GM23338 (cell line): Measurements from ENCODE around the gene RNF207. TPM values are rescaled to one million over a fixed set of nuclear protein-coding genes. Genes with fewer than 3 reads are reported as not detected.

ENCODE experiments used
- ATAC-seq: fragments of 200-7000 bp; cut with Tn5 transposase; 3 replicates; pipeline ENCODE4 v1.9.1; 2020
- DNase-seq: peaks from one replicate; pipeline ENCODE4 v3.0.0-alpha.2; 2015; ENCODE audit warnings: low spot score
- H2AFZ ChIP-seq: fragments of 200-600 bp; sonication (generic); 2 replicates; pipeline ENCODE4 v1.8.0; 2016; ENCODE audit warnings: antibody characterized with exemption, mild to moderate bottlenecking, moderate library complexity
- H3F3A ChIP-seq: fragments of 200-600 bp; sonication (generic); replicated peaks from 2 replicates; pipeline ENCODE4 v1.8.0; 2017; ENCODE audit warnings: antibody characterized with exemption, mixed run types, low read depth
- H3K27ac ChIP-seq: fragments of 200-600 bp; sonication (generic); 2 replicates; pipeline ENCODE4 v1.6.1; 2016; ENCODE audit warnings: low read depth
- H3K27me3 ChIP-seq: fragments of 200-600 bp; sonication (generic); 2 replicates; pipeline ENCODE4 v1.8.0; 2016; ENCODE audit warnings: mild to moderate bottlenecking, mixed run types, moderate library complexity; ENCODE audit not compliant: insufficient read depth
- H3K36me3 ChIP-seq: fragments of 200-600 bp; sonication (generic); 2 replicates; pipeline ENCODE4 v1.8.0; 2016; ENCODE audit warnings: mild to moderate bottlenecking; ENCODE audit not compliant: insufficient read depth
- H3K4me1 ChIP-seq: fragments of 200-600 bp; sonication (generic); 2 replicates; pipeline ENCODE4 v1.8.0; 2016; ENCODE audit warnings: mild to moderate bottlenecking, moderate library complexity; ENCODE audit not compliant: insufficient read depth
- H3K4me2 ChIP-seq: fragments of 200-600 bp; sonication (generic); 2 replicates; pipeline ENCODE4 v1.7.1; 2017; ENCODE audit warnings: mixed run types
- H3K4me3 ChIP-seq: fragments of 200-600 bp; sonication (generic); 2 replicates; pipeline ENCODE4 v1.6.1; 2016; ENCODE audit warnings: mixed run types
- H3K79me2 ChIP-seq: fragments of 200-600 bp; sonication (generic); replicated peaks from 2 replicates; pipeline ENCODE4 v1.8.0; 2017; ENCODE audit warnings: mild to moderate bottlenecking; ENCODE audit not compliant: insufficient read depth
- H3K9me2 ChIP-seq: fragments of 200-600 bp; sonication (generic); 2 replicates; pipeline ENCODE4 v1.8.0; 2017; ENCODE audit not compliant: insufficient read depth
- H4K20me1 ChIP-seq: fragments of 200-600 bp; sonication (generic); replicated peaks from 2 replicates; pipeline ENCODE4 v1.8.0; 2017; ENCODE audit warnings: mild to moderate bottlenecking; ENCODE audit not compliant: insufficient read depth
- H3K27ac Mint-ChIP-seq: 2 replicates; pipeline ENCODE4 v1.8.0; 2020; ENCODE audit warnings: inconsistent platforms, mild to moderate bottlenecking, moderate library complexity, mixed read lengths
- H3K27me3 Mint-ChIP-seq: 3 replicates; pipeline ENCODE4 v1.8.0; 2022; ENCODE audit warnings: low read depth, mild to moderate bottlenecking, moderate library complexity, mixed read lengths, inconsistent platforms; ENCODE audit not compliant: insufficient read depth, poor library complexity
- H3K36me3 Mint-ChIP-seq: 3 replicates; pipeline ENCODE4 v1.8.0; 2021; ENCODE audit warnings: low read depth, mild to moderate bottlenecking, inconsistent platforms, moderate library complexity, mixed read lengths
- H3K4me1 Mint-ChIP-seq: 3 replicates; pipeline ENCODE4 v1.8.0; 2020; ENCODE audit warnings: mild to moderate bottlenecking, inconsistent platforms, mixed read lengths
- H3K4me3 Mint-ChIP-seq: 3 replicates; pipeline ENCODE4 v1.8.0; 2021; ENCODE audit warnings: moderate library complexity, mild to moderate bottlenecking, inconsistent platforms, mixed read lengths
- H3K9me3 Mint-ChIP-seq: 3 replicates; pipeline ENCODE4 v1.8.0; 2020; ENCODE audit warnings: moderate library complexity, mild to moderate bottlenecking, inconsistent platforms, mixed read lengths
- CREB1 ChIP-seq: fragments of 250-450 bp; sonication (Bioruptor Pico); IDR thresholded peaks from 2 replicates; pipeline ENCODE4 v1.5.0; 2020; ENCODE audit warnings: low read depth, mild to moderate bottlenecking, moderate library complexity
- CTCF ChIP-seq, 2 experiments: fragments of 200-600 bp in 1 of 2; sonication (generic) in 1 of 2; conservative IDR thresholded peaks; 2 replicates each; pipeline versions ENCODE4 v1.5.1 to v1.6.1; 2016 to 2017; ENCODE audit warnings: antibody characterized with exemption in 2 of 2, low read depth in 2 of 2, mild to moderate bottlenecking in 2 of 2, moderate library complexity in 1 of 2
- EZH2 ChIP-seq: fragments of 200-600 bp; sonication (generic); IDR thresholded peaks from one replicate; pipeline ENCODE4 v1.8.0; 2017; ENCODE audit warnings: antibody characterized with exemption, mild to moderate bottlenecking, low read depth; ENCODE audit not compliant: unreplicated experiment
- NANOG ChIP-seq: IDR thresholded peaks from 2 replicates; pipeline ENCODE4 v1.6.1; 2016; ENCODE audit warnings: antibody characterized with exemption, borderline replicate concordance
- POLR2AphosphoS5 ChIP-seq: IDR thresholded peaks from 2 replicates; pipeline ENCODE4 v1.6.1; 2016; ENCODE audit warnings: antibody characterized with exemption, low read depth
- REST ChIP-seq: IDR thresholded peaks from one replicate; pipeline ENCODE4 v1.6.1; 2018; ENCODE audit warnings: antibody characterized with exemption; ENCODE audit not compliant: unreplicated experiment
- ZNF114 ChIP-seq: fragments of 250-450 bp; sonication (Bioruptor Pico); IDR thresholded peaks from 2 replicates; pipeline ENCODE4 v1.5.0; 2020; ENCODE audit warnings: mild to moderate bottlenecking, moderate library complexity
- ZNF331 ChIP-seq: fragments of 250-450 bp; sonication (Bioruptor Pico); IDR thresholded peaks from 2 replicates; pipeline ENCODE4 v1.5.0; 2020; ENCODE audit warnings: low read depth, mild to moderate bottlenecking, moderate library complexity
- ZNF462 ChIP-seq: fragments of 250-450 bp; sonication (Bioruptor Pico); IDR thresholded peaks from 2 replicates; pipeline ENCODE4 v1.5.0; 2020; ENCODE audit warnings: mild to moderate bottlenecking, moderate library complexity
- polyA plus RNA-seq: library from polyadenylated mRNA; unstranded; fragments of >200 nt; fragmentation: Nextera tagmentation; extraction: Ambion mirVana; gene quantifications from 2 replicates; pipeline ENCODE4 v1.2.1, GENCODE V29; 2016
- total RNA-seq: library from RNA; depleted of rRNA; stranded (reverse); fragments of >200 nt; shearing (Covaris generic); gene quantifications from 2 replicates; pipeline ENCODE4 v1.2.3, GENCODE V29; 2014

Gene RNF207
- total and polyA plus RNA-seq, 2 experiments from 2014 or later, result 1.7 to 2.9 TPM

- TF ChIP-seq ZNF462 (CRISPR knock-in tag), result no peak
- no peak for TF ChIP-seq EZH2
- TF ChIP-seq NANOG, result no peak
- no peak for TF ChIP-seq CREB1 (CRISPR knock-in tag)
- no peak for TF ChIP-seq ZNF114 (CRISPR knock-in tag)
- no peak for TF ChIP-seq POLR2AphosphoS5
Measured at GRCh38 chr1:6252374-6252710, 46.4 kb downstream of the RNF207 start (continued).

- Mint-ChIP-seq H3K27me3 (peaks cover 36% of the 10 kb centered on the region), H3K9me3 (no peaks in the 10 kb centered on the region; the same call in 2 of the 3 replicates), H3K4me3 (no peak overlapping the region), H3K36me3 (no peaks in the 10 kb centered on the region), H3K27ac (no peak overlapping the region), H3K4me1 (no peaks in the 10 kb centered on the region)
- H3F3A ChIP-seq, result no peaks in the 10 kb centered on the region; the same call in 1 of the 2 replicates
- no peaks in the 10 kb centered on the region for H3K4me1 ChIP-seq
- no peak overlapping the region for H2AFZ ChIP-seq
- DNase-seq (no peak), ATAC-seq (no peak)
- no peak overlapping the region for H3K27ac ChIP-seq
- H3K9me2 ChIP-seq, result no peaks in the 10 kb centered on the region
- H4K20me1 ChIP-seq, result no peaks in the 10 kb centered on the region; the same call in 1 of the 2 replicates
- peaks cover 35% of the 10 kb centered on the region for H3K27me3 ChIP-seq
- no peaks in the 10 kb centered on the region for H3K36me3 ChIP-seq
- no peak overlapping the region for H3K4me3 ChIP-seq
- no peak overlapping the region for H3K4me2 ChIP-seq
- H3K79me2 ChIP-seq, result no peaks in the 10 kb centered on the region
- TF ChIP-seq CTCF (conservative IDR thresholded peaks at IDR 0.05; ENCODE audit: low read depth in 2 of 2) (no peak), POLR2AphosphoS5 (no peak), ZNF331 (no peak), REST (no peak)
Measured at GRCh38 chr1:6253380-6253779, 47.5 kb downstream of the RNF207 start.
